GM23338 (cell line): Measurements from ENCODE around the gene CCDC85B. TPM values are rescaled to one million over a fixed set of nuclear protein-coding genes. Genes with fewer than 3 reads are reported as not detected.

Source experiments
- ATAC-seq: fragments of 200-7000 bp; cut with Tn5 transposase; 3 replicates; pipeline ENCODE4 v1.9.1; 2020
- DNase-seq: peaks from one replicate; pipeline ENCODE4 v3.0.0-alpha.2; 2015; ENCODE audit warnings: low spot score
- H2AFZ ChIP-seq: fragments of 200-600 bp; sonication (generic); 2 replicates; pipeline ENCODE4 v1.8.0; 2016; ENCODE audit warnings: antibody characterized with exemption, mild to moderate bottlenecking, moderate library complexity
- H3F3A ChIP-seq: fragments of 200-600 bp; sonication (generic); replicated peaks from 2 replicates; pipeline ENCODE4 v1.8.0; 2017; ENCODE audit warnings: antibody characterized with exemption, mixed run types, low read depth
- H3K27ac ChIP-seq: fragments of 200-600 bp; sonication (generic); 2 replicates; pipeline ENCODE4 v1.6.1; 2016; ENCODE audit warnings: low read depth
- H3K27me3 ChIP-seq: fragments of 200-600 bp; sonication (generic); 2 replicates; pipeline ENCODE4 v1.8.0; 2016; ENCODE audit warnings: mild to moderate bottlenecking, mixed run types, moderate library complexity; ENCODE audit not compliant: insufficient read depth
- H3K36me3 ChIP-seq: fragments of 200-600 bp; sonication (generic); 2 replicates; pipeline ENCODE4 v1.8.0; 2016; ENCODE audit warnings: mild to moderate bottlenecking; ENCODE audit not compliant: insufficient read depth
- H3K4me1 ChIP-seq: fragments of 200-600 bp; sonication (generic); 2 replicates; pipeline ENCODE4 v1.8.0; 2016; ENCODE audit warnings: mild to moderate bottlenecking, moderate library complexity; ENCODE audit not compliant: insufficient read depth
- H3K4me2 ChIP-seq: fragments of 200-600 bp; sonication (generic); 2 replicates; pipeline ENCODE4 v1.7.1; 2017; ENCODE audit warnings: mixed run types
- H3K4me3 ChIP-seq: fragments of 200-600 bp; sonication (generic); 2 replicates; pipeline ENCODE4 v1.6.1; 2016; ENCODE audit warnings: mixed run types
- H3K79me2 ChIP-seq: fragments of 200-600 bp; sonication (generic); replicated peaks from 2 replicates; pipeline ENCODE4 v1.8.0; 2017; ENCODE audit warnings: mild to moderate bottlenecking; ENCODE audit not compliant: insufficient read depth
- H3K9me2 ChIP-seq: fragments of 200-600 bp; sonication (generic); 2 replicates; pipeline ENCODE4 v1.8.0; 2017; ENCODE audit not compliant: insufficient read depth
- H4K20me1 ChIP-seq: fragments of 200-600 bp; sonication (generic); replicated peaks from 2 replicates; pipeline ENCODE4 v1.8.0; 2017; ENCODE audit warnings: mild to moderate bottlenecking; ENCODE audit not compliant: insufficient read depth
- H3K27ac Mint-ChIP-seq: 2 replicates; pipeline ENCODE4 v1.8.0; 2020; ENCODE audit warnings: inconsistent platforms, mild to moderate bottlenecking, moderate library complexity, mixed read lengths
- H3K27me3 Mint-ChIP-seq: 3 replicates; pipeline ENCODE4 v1.8.0; 2022; ENCODE audit warnings: low read depth, mild to moderate bottlenecking, moderate library complexity, mixed read lengths, inconsistent platforms; ENCODE audit not compliant: insufficient read depth, poor library complexity
- H3K36me3 Mint-ChIP-seq: 3 replicates; pipeline ENCODE4 v1.8.0; 2021; ENCODE audit warnings: low read depth, mild to moderate bottlenecking, inconsistent platforms, moderate library complexity, mixed read lengths
- H3K4me1 Mint-ChIP-seq: 3 replicates; pipeline ENCODE4 v1.8.0; 2020; ENCODE audit warnings: mild to moderate bottlenecking, inconsistent platforms, mixed read lengths
- H3K4me3 Mint-ChIP-seq: 3 replicates; pipeline ENCODE4 v1.8.0; 2021; ENCODE audit warnings: moderate library complexity, mild to moderate bottlenecking, inconsistent platforms, mixed read lengths
- H3K9me3 Mint-ChIP-seq: 3 replicates; pipeline ENCODE4 v1.8.0; 2020; ENCODE audit warnings: moderate library complexity, mild to moderate bottlenecking, inconsistent platforms, mixed read lengths
- CREB1 ChIP-seq: fragments of 250-450 bp; sonication (Bioruptor Pico); IDR thresholded peaks from 2 replicates; pipeline ENCODE4 v1.5.0; 2020; ENCODE audit warnings: low read depth, mild to moderate bottlenecking, moderate library complexity
- EZH2 ChIP-seq: fragments of 200-600 bp; sonication (generic); IDR thresholded peaks from one replicate; pipeline ENCODE4 v1.8.0; 2017; ENCODE audit warnings: antibody characterized with exemption, mild to moderate bottlenecking, low read depth; ENCODE audit not compliant: unreplicated experiment
- EZH2phosphoT487 ChIP-seq: fragments of 200-600 bp; sonication (generic); IDR thresholded peaks from one replicate; pipeline ENCODE4 v1.8.1; 2018; ENCODE audit warnings: antibody characterized with exemption; ENCODE audit not compliant: unreplicated experiment
- JUNB ChIP-seq: IDR thresholded peaks from one replicate; pipeline ENCODE4 v1.6.1; 2016; ENCODE audit warnings: antibody characterized with exemption; ENCODE audit not compliant: unreplicated experiment
- NANOG ChIP-seq: IDR thresholded peaks from 2 replicates; pipeline ENCODE4 v1.6.1; 2016; ENCODE audit warnings: antibody characterized with exemption, borderline replicate concordance
- POLR2AphosphoS5 ChIP-seq: IDR thresholded peaks from 2 replicates; pipeline ENCODE4 v1.6.1; 2016; ENCODE audit warnings: antibody characterized with exemption, low read depth
- STAT1 ChIP-seq: IDR thresholded peaks from one replicate; pipeline ENCODE4 v1.6.1; 2016; ENCODE audit warnings: antibody characterized with exemption; ENCODE audit not compliant: unreplicated experiment
- ZNF331 ChIP-seq: fragments of 250-450 bp; sonication (Bioruptor Pico); IDR thresholded peaks from 2 replicates; pipeline ENCODE4 v1.5.0; 2020; ENCODE audit warnings: low read depth, mild to moderate bottlenecking, moderate library complexity
- polyA plus RNA-seq: library from polyadenylated mRNA; unstranded; fragments of >200 nt; fragmentation: Nextera tagmentation; extraction: Ambion mirVana; gene quantifications from 2 replicates; pipeline ENCODE4 v1.2.1, GENCODE V29; 2016
- total RNA-seq: library from RNA; depleted of rRNA; stranded (reverse); fragments of >200 nt; shearing (Covaris generic); gene quantifications from 2 replicates; pipeline ENCODE4 v1.2.3, GENCODE V29; 2014
- TF ChIP-seq, protein P1 (sequence below), 2 experiments: fragments of 200-600 bp in 1 of 2; sonication (generic) in 1 of 2; conservative IDR thresholded peaks; 2 replicates each; pipeline versions ENCODE4 v1.5.1 to v1.6.1; 2016 to 2017; ENCODE audit warnings: antibody characterized with exemption in 2 of 2, low read depth in 2 of 2, mild to moderate bottlenecking in 2 of 2, moderate library complexity in 1 of 2
- TF ChIP-seq, protein P2 (sequence below): IDR thresholded peaks from one replicate; pipeline ENCODE4 v1.6.1; 2018; ENCODE audit warnings: antibody characterized with exemption; ENCODE audit not compliant: unreplicated experiment
- TF ChIP-seq, protein P3 (sequence below): fragments of 250-450 bp; sonication (Bioruptor Pico); IDR thresholded peaks from 2 replicates; pipeline ENCODE4 v1.5.0; 2020; ENCODE audit warnings: mild to moderate bottlenecking, moderate library complexity
- TF ChIP-seq, protein P4 (sequence below): IDR thresholded peaks from 2 replicates; pipeline ENCODE4 v1.6.1; 2016; ENCODE audit warnings: antibody characterized with exemption

CCDC85B gene
- total and polyA plus RNA-seq, 2 experiments from 2014 or later = 54.5 to 66.3 TPM

DNA sequence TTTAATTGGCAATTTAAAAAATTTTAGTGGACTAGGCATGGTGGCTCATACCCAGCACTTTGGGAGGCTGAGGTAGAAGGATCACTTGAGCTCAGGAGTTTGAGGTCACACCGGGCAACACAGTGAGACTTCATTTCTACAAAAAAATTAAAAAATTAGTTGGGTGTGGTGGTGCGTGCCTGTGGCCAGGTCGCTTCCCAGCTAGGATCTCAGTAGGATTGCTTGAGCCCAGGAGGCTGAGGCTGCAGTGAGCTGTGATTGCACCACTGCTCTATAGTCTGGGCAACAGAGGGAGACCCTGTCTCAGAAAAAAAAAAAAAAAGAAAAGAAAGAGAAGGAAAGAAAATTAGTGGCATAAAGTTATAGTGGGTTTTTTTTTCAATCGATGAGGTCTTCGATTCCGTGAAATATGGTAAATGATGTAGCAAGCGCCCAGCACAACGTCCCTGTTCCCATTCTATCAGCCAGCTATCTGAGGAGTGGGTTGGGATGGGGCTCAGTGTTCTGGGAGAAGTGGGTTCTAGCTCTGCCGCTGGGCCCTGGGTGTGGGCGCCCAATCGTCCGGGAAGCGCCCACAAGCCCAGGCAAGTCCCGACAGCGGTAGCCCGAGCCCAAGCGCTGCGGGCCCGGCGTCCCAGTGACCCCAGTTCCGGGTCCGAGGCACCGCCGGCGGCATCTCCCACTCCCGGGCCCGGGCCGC lies 8.3 kb downstream of the CCDC85B start:
- Histone ChIP-seq H3K4me2 (peak overlapping the region; percentile 85), H3K27ac (no peak overlapping the region), H3K4me1 (peaks cover 8% of the 10 kb centered on the region), H3K79me2 (no peaks in the 10 kb centered on the region), H4K20me1 (no peaks in the 10 kb centered on the region), H3K36me3 (no peaks in the 10 kb centered on the region), H3K4me3 (peak overlapping the region; percentile 74), H3K9me2 (no peaks in the 10 kb centered on the region), H2AFZ (peak overlapping the region; percentile 94), H3F3A (peaks cover 18% of the 10 kb centered on the region), H3K27me3 (peaks cover 51% of the 10 kb centered on the region)
- H3K9me3 Mint-ChIP-seq = peaks cover 2% of the 10 kb centered on the region; the same call in 1 of the 3 replicates
- ATAC-seq (peak; percentile 10; the same call in 1 of the 3 replicates), DNase-seq (no peak)
- H3K27ac Mint-ChIP-seq = no peak overlapping the region
- H3K4me1 Mint-ChIP-seq = peaks cover 11% of the 10 kb centered on the region
- peaks cover 52% of the 10 kb centered on the region for H3K27me3 Mint-ChIP-seq
- TF ChIP-seq POLR2AphosphoS5 (no peak), JUNB (no peak), NANOG (no peak), STAT1 (no peak), ZNF331 (CRISPR knock-in tag) (no peak), CREB1 (CRISPR knock-in tag) (no peak), EZH2phosphoT487 (no peak), EZH2 (no peak)
- TF ChIP-seq, protein P1, sequence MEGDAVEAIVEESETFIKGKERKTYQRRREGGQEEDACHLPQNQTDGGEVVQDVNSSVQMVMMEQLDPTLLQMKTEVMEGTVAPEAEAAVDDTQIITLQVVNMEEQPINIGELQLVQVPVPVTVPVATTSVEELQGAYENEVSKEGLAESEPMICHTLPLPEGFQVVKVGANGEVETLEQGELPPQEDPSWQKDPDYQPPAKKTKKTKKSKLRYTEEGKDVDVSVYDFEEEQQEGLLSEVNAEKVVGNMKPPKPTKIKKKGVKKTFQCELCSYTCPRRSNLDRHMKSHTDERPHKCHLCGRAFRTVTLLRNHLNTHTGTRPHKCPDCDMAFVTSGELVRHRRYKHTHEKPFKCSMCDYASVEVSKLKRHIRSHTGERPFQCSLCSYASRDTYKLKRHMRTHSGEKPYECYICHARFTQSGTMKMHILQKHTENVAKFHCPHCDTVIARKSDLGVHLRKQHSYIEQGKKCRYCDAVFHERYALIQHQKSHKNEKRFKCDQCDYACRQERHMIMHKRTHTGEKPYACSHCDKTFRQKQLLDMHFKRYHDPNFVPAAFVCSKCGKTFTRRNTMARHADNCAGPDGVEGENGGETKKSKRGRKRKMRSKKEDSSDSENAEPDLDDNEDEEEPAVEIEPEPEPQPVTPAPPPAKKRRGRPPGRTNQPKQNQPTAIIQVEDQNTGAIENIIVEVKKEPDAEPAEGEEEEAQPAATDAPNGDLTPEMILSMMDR (conservative IDR thresholded peaks at IDR 0.05; ENCODE audit: low read depth in 2 of 2) = no peak
- TF ChIP-seq, protein P2, sequence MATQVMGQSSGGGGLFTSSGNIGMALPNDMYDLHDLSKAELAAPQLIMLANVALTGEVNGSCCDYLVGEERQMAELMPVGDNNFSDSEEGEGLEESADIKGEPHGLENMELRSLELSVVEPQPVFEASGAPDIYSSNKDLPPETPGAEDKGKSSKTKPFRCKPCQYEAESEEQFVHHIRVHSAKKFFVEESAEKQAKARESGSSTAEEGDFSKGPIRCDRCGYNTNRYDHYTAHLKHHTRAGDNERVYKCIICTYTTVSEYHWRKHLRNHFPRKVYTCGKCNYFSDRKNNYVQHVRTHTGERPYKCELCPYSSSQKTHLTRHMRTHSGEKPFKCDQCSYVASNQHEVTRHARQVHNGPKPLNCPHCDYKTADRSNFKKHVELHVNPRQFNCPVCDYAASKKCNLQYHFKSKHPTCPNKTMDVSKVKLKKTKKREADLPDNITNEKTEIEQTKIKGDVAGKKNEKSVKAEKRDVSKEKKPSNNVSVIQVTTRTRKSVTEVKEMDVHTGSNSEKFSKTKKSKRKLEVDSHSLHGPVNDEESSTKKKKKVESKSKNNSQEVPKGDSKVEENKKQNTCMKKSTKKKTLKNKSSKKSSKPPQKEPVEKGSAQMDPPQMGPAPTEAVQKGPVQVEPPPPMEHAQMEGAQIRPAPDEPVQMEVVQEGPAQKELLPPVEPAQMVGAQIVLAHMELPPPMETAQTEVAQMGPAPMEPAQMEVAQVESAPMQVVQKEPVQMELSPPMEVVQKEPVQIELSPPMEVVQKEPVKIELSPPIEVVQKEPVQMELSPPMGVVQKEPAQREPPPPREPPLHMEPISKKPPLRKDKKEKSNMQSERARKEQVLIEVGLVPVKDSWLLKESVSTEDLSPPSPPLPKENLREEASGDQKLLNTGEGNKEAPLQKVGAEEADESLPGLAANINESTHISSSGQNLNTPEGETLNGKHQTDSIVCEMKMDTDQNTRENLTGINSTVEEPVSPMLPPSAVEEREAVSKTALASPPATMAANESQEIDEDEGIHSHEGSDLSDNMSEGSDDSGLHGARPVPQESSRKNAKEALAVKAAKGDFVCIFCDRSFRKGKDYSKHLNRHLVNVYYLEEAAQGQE = no peak
- TF ChIP-seq, protein P3, sequence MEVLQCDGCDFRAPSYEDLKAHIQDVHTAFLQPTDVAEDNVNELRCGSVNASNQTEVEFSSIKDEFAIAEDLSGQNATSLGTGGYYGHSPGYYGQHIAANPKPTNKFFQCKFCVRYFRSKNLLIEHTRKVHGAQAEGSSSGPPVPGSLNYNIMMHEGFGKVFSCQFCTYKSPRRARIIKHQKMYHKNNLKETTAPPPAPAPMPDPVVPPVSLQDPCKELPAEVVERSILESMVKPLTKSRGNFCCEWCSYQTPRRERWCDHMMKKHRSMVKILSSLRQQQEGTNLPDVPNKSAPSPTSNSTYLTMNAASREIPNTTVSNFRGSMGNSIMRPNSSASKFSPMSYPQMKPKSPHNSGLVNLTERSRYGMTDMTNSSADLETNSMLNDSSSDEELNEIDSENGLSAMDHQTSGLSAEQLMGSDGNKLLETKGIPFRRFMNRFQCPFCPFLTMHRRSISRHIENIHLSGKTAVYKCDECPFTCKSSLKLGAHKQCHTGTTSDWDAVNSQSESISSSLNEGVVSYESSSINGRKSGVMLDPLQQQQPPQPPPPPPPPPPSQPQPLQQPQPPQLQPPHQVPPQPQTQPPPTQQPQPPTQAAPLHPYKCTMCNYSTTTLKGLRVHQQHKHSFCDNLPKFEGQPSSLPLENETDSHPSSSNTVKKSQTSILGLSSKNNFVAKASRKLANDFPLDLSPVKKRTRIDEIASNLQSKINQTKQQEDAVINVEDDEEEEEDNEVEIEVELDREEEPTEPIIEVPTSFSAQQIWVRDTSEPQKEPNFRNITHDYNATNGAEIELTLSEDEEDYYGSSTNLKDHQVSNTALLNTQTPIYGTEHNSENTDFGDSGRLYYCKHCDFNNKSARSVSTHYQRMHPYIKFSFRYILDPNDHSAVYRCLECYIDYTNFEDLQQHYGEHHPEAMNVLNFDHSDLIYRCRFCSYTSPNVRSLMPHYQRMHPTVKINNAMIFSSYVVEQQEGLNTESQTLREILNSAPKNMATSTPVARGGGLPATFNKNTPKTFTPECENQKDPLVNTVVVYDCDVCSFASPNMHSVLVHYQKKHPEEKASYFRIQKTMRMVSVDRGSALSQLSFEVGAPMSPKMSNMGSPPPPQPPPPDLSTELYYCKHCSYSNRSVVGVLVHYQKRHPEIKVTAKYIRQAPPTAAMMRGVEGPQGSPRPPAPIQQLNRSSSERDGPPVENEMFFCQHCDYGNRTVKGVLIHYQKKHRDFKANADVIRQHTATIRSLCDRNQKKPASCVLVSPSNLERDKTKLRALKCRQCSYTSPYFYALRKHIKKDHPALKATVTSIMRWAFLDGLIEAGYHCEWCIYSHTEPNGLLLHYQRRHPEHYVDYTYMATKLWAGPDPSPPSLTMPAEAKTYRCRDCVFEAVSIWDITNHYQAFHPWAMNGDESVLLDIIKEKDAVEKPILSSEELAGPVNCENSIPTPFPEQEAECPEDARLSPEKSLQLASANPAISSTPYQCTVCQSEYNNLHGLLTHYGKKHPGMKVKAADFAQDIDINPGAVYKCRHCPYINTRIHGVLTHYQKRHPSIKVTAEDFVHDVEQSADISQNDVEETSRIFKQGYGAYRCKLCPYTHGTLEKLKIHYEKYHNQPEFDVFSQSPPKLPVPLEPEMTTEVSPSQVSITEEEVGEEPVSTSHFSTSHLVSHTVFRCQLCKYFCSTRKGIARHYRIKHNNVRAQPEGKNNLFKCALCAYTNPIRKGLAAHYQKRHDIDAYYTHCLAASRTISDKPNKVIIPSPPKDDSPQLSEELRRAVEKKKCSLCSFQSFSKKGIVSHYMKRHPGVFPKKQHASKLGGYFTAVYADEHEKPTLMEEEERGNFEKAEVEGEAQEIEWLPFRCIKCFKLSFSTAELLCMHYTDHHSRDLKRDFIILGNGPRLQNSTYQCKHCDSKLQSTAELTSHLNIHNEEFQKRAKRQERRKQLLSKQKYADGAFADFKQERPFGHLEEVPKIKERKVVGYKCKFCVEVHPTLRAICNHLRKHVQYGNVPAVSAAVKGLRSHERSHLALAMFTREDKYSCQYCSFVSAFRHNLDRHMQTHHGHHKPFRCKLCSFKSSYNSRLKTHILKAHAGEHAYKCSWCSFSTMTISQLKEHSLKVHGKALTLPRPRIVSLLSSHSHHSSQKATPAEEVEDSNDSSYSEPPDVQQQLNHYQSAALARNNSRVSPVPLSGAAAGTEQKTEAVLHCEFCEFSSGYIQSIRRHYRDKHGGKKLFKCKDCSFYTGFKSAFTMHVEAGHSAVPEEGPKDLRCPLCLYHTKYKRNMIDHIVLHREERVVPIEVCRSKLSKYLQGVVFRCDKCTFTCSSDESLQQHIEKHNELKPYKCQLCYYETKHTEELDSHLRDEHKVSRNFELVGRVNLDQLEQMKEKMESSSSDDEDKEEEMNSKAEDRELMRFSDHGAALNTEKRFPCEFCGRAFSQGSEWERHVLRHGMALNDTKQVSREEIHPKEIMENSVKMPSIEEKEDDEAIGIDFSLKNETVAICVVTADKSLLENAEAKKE (CRISPR knock-in tag) = no peak
- TF ChIP-seq, protein P4, sequence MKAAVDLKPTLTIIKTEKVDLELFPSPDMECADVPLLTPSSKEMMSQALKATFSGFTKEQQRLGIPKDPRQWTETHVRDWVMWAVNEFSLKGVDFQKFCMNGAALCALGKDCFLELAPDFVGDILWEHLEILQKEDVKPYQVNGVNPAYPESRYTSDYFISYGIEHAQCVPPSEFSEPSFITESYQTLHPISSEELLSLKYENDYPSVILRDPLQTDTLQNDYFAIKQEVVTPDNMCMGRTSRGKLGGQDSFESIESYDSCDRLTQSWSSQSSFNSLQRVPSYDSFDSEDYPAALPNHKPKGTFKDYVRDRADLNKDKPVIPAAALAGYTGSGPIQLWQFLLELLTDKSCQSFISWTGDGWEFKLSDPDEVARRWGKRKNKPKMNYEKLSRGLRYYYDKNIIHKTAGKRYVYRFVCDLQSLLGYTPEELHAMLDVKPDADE = no peak
- peak overlapping the region; percentile 75 for H3K4me3 Mint-ChIP-seq
- peaks cover 6% of the 10 kb centered on the region; the same call in 2 of the 3 replicates for H3K36me3 Mint-ChIP-seq
